IMR-90 (cell line): Measurements from ENCODE around the gene SLC24A3. TPM values are rescaled to one million over a fixed set of nuclear protein-coding genes. Genes with fewer than 3 reads are reported as not detected.
"Not testable (repeated sequence)": the region's sequence is repeated elsewhere in the genome, so short reads cannot be mapped to it uniquely, and the experiment has no call there.

Experiments used
- ATAC-seq: fragments of 200-7000 bp; cut with Tn5 transposase; 2 replicates; pipeline ENCODE4 v1.9.1; 2020; ENCODE audit warnings: low read depth, mild to moderate bottlenecking, moderate library complexity
- BruUV-seq: library from RNA; stranded (reverse); fragments of 400-500 nt; replicated peaks from 2 replicates; lab custom pipeline; 2021; lab: Mats Ljungman, UMichigan
- CTCF ChIA-PET: fragments of 300-600 bp; formaldehyde crosslinking; extraction: SDS; loops from one replicate; lab custom pipeline; 2021; ENCODE audit warnings: antibody characterized with exemption; lab: Yijun Ruan, JAX
- POLR2A ChIA-PET: fragments of 300-600 bp; sonication (Branson Sonifier 250); formaldehyde crosslinking; loops from one replicate; lab custom pipeline; 2022; ENCODE audit warnings: antibody characterized with exemption; ENCODE audit not compliant: unreplicated experiment; lab: Charles Lee
- DNase-seq: peaks from one replicate; pipeline ENCODE4 v3.0.0; 2013
- H2AFZ ChIP-seq: replicated peaks from 2 replicates; pipeline ENCODE3; 2013; ENCODE audit warnings: low read length, mild to moderate bottlenecking; ENCODE audit not compliant: poor library complexity
- H2AK5ac ChIP-seq: 2 replicates; pipeline ENCODE4 v1.6.1; 2013; ENCODE audit warnings: low read depth, low read length, inconsistent platforms
- H2AK9ac ChIP-seq: replicated peaks from 2 replicates; pipeline ENCODE3; 2013; ENCODE audit warnings: mild to moderate bottlenecking, low read depth, low read length, moderate library complexity; ENCODE audit not compliant: poor library complexity
- H2BK120ac ChIP-seq: 2 replicates; pipeline ENCODE4 v1.6.1; 2013; ENCODE audit warnings: low read depth, low read length, inconsistent platforms
- H2BK15ac ChIP-seq: 3 replicates; pipeline ENCODE4 v1.6.1; 2013; ENCODE audit warnings: low read depth, low read length, inconsistent platforms
- H2BK20ac ChIP-seq: 2 replicates; pipeline ENCODE4 v1.6.1; 2013; ENCODE audit warnings: low read depth, mild to moderate bottlenecking, inconsistent platforms, low read length, moderate library complexity
- H2BK5ac ChIP-seq: 2 replicates; pipeline ENCODE4 v1.6.1; 2013; ENCODE audit warnings: mild to moderate bottlenecking, low read depth, low read length, inconsistent platforms; ENCODE audit not compliant: poor library complexity, severe bottlenecking
- H3K14ac ChIP-seq: replicated peaks from 2 replicates; pipeline ENCODE4 v1.6.1; 2013; ENCODE audit warnings: low read depth, low read length, inconsistent platforms
- H3K18ac ChIP-seq: 2 replicates; pipeline ENCODE4 v1.6.1; 2013; ENCODE audit warnings: low read depth, low read length, control low read depth
- H3K23ac ChIP-seq: 2 replicates; pipeline ENCODE4 v1.6.1; 2013; ENCODE audit warnings: low read depth, low read length, inconsistent platforms
- H3K27ac ChIP-seq: 2 replicates; pipeline ENCODE4 v1.5.1; 2013; ENCODE audit warnings: mild to moderate bottlenecking, control low read depth, low read length; ENCODE audit not compliant: insufficient read depth
- H3K27me3 ChIP-seq: 2 replicates; pipeline ENCODE4 v1.6.1; 2013; ENCODE audit warnings: low read length; ENCODE audit not compliant: control insufficient read depth, insufficient read depth
- H3K36me3 ChIP-seq: 2 replicates; pipeline ENCODE4 v1.6.1; 2013; ENCODE audit warnings: low read length, mixed read lengths; ENCODE audit not compliant: control insufficient read depth, insufficient read depth
- H3K4ac ChIP-seq: 2 replicates; pipeline ENCODE4 v1.6.1; 2013; ENCODE audit warnings: low read depth, low read length, inconsistent platforms
- H3K4me1 ChIP-seq: 2 replicates; pipeline ENCODE4 v1.6.1; 2013; ENCODE audit warnings: low read length, mixed read lengths; ENCODE audit not compliant: control insufficient read depth, insufficient read depth
- H3K4me2 ChIP-seq: 2 replicates; pipeline ENCODE4 v1.6.1; 2013; ENCODE audit warnings: low read depth, mild to moderate bottlenecking, control low read depth, low read length, moderate library complexity
- H3K4me3 ChIP-seq: 2 replicates; pipeline ENCODE4 v1.5.1; 2013; ENCODE audit warnings: low read depth, mild to moderate bottlenecking, control low read depth, low read length, moderate library complexity; ENCODE audit not compliant: insufficient read depth
- H3K56ac ChIP-seq: 2 replicates; pipeline ENCODE4 v1.6.1; 2013; ENCODE audit warnings: low read length, inconsistent platforms; ENCODE audit not compliant: insufficient read depth; ENCODE audit errors: extremely low read depth
- H3K79me1 ChIP-seq, 2 experiments: 2 replicates each; pipeline ENCODE4 v1.6.1; 2013; ENCODE audit warnings: low read length in 2 of 2, inconsistent platforms in 1 of 2, low read depth in 1 of 2
- H3K9ac ChIP-seq: 2 replicates; pipeline ENCODE4 v1.6.1; 2013; ENCODE audit warnings: low read depth, low read length, control low read depth
- H3K9me1 ChIP-seq: 2 replicates; pipeline ENCODE4 v1.6.1; 2013; ENCODE audit warnings: low read length, inconsistent platforms; ENCODE audit not compliant: insufficient read depth
- H3K9me3 ChIP-seq: 2 replicates; pipeline ENCODE4 v1.6.1; 2013; ENCODE audit warnings: low read length; ENCODE audit not compliant: control insufficient read depth, insufficient read depth
- H4K20me1 ChIP-seq: 2 replicates; pipeline ENCODE4 v1.6.1; 2013; ENCODE audit warnings: low read length, inconsistent platforms; ENCODE audit not compliant: insufficient read depth
- H4K5ac ChIP-seq: 2 replicates; pipeline ENCODE4 v1.6.1; 2013; ENCODE audit warnings: mild to moderate bottlenecking, low read depth, low read length, control low read depth
- H4K8ac ChIP-seq, 2 experiments: 2 replicates each; pipeline ENCODE4 v1.6.1; 2013; ENCODE audit warnings: low read depth in 2 of 2, low read length in 2 of 2, control low read depth in 1 of 2, inconsistent platforms in 1 of 2
- H4K91ac ChIP-seq: 2 replicates; pipeline ENCODE4 v1.6.1; 2013; ENCODE audit warnings: low read depth, low read length, inconsistent platforms; ENCODE audit not compliant: insufficient read depth
- WGBS, 2 experiments: methylation state at CpG; one replicate each; pipeline versions ENCODE4 v1.1.5 to v1.1.7; 2013; ENCODE audit warnings: missing lambda C conversion rate in 2 of 2; ENCODE audit not compliant: insufficient read length in 1 of 2; ENCODE audit errors: extremely low coverage in 2 of 2; 5-methylcytosine and 5-hydroxymethylcytosine counted together
- dilution Hi-C: fragments of 300-500 bp; cut with HindIII; formaldehyde crosslinking; loops from one replicate; pipeline ENCODE4 v1.14.3; 2018; ENCODE audit warnings: low sequenced_read_pairs; ENCODE audit not compliant: unreplicated experiment
- in situ Hi-C: fragments of 300-500 bp; cut with MboI; formaldehyde crosslinking; loops from 3 replicates; pipeline ENCODE4 v1.14.3; 2019; ENCODE audit warnings: low sequenced_read_pairs, inconsistent platforms, mixed read lengths
- intact Hi-C: fragments of 100-400 bp; cut with micrococcal nuclease; formaldehyde crosslinking; loops from 2 replicates; pipeline ENCODE4 v1.10.0; 2022
- polyA plus RNA-seq, 3 experiments: library from polyadenylated mRNA; depleted of rRNA; stranded (reverse); fragments of >200 nt; gene quantifications; 2 replicates each; pipeline ENCODE4 v1.2.3, GENCODE V29; 2012; ENCODE audit warnings: low replicate concordance in 1 of 3
- total RNA-seq: library from RNA; depleted of rRNA; stranded (reverse); fragments of >200 nt; gene quantifications from 2 replicates; pipeline ENCODE4 v1.2.3, GENCODE V29; 2012

The SLC24A3 gene
- total and polyA plus RNA-seq, 2 of the 4 experiments (the other 2 are of a cell fraction): not detected

GRCh38 chr20:19678591-19678990 lies 466.1 kb downstream of the SLC24A3 start:
- H4K20me1 ChIP-seq, intact Hi-C loops, H2AK9ac ChIP-seq, H3K4me2 ChIP-seq, H3K27ac ChIP-seq, dilution Hi-C loops, H3K56ac ChIP-seq, H3K79me1 ChIP-seq, H3K9me3 ChIP-seq, H2BK120ac ChIP-seq, BruUV-seq, H3K4me3 ChIP-seq, POLR2A ChIA-PET, H2BK20ac ChIP-seq, H2BK15ac ChIP-seq, H4K5ac ChIP-seq, H2BK5ac ChIP-seq, H4K8ac ChIP-seq, H3K14ac ChIP-seq, H3K4me1 ChIP-seq, H3K9ac ChIP-seq, H3K9me1 ChIP-seq, H4K91ac ChIP-seq, H3K4ac ChIP-seq, H3K36me3 ChIP-seq, H2AFZ ChIP-seq, H3K18ac ChIP-seq, H3K23ac ChIP-seq, H2AK5ac ChIP-seq, ATAC-seq, CTCF ChIA-PET, DNase-seq: not testable (repeated sequence)
- in situ Hi-C loops: loop anchor here (25.0 kb wide), 1 partner anchor 559 kb away; no protein-coding TSS in a partner anchor
- peaks cover 22% of the 10 kb centered on the region for H3K27me3 ChIP-seq
- WGBS, 2 experiments: 70% methylated on average over 4 of the region's 38 CpGs; no CpG with 5 or more reads in 1 of the 2 experiments
